ENCODE measurements around the gene RGS3.

The RGS3 gene

GRCh38 chr9:113543982-113544303 lies 80.4 kb downstream of the RGS3 start:
- no peak overlapping the region for H3K9ac ChIP-seq (ENCODE audit: low read length)
- no peaks in the 10 kb centered on the region for H3K9me2 ChIP-seq (replicated peaks; ENCODE audit: insufficient read depth, low read length)
- no peaks in the 10 kb centered on the region for H4K20me1 ChIP-seq (ENCODE audit: insufficient read depth, low read length)
- DNase-seq: no peak
- H3F3A ChIP-seq (ENCODE audit: insufficient read depth, low read length): no peaks in the 10 kb centered on the region
- H3K27ac ChIP-seq (ENCODE audit: low read length): no peak overlapping the region
- H3K79me2 ChIP-seq (ENCODE audit: low read length): no peaks in the 10 kb centered on the region
- no peaks in the 10 kb centered on the region for H3K9me3 ChIP-seq (replicated peaks; ENCODE audit: insufficient read depth, low read length)
- no peak overlapping the region for H3K4me2 ChIP-seq (ENCODE audit: low read depth, low read length)
- TF ChIP-seq CTCF (IDR thresholded peaks at IDR 0.05; ENCODE audit: low read length): no peak
- TF ChIP-seq EZH2phosphoT487 (IDR thresholded peaks at IDR 0.05; ENCODE audit: low read length): no peak
- no peak for TF ChIP-seq EZH2 (optimal IDR thresholded peaks at IDR 0.05; ENCODE audit: low read depth, low read length)
- H3K4me3 ChIP-seq (ENCODE audit: low read length): no peak overlapping the region
- H3K27me3 ChIP-seq (replicated peaks; ENCODE audit: insufficient read depth, low read length): no peaks in the 10 kb centered on the region
- H2AFZ ChIP-seq (ENCODE audit: low read length): no peak overlapping the region
- H3K4me1 ChIP-seq (ENCODE audit: low read length): peaks cover 20% of the 10 kb centered on the region
- no peaks in the 10 kb centered on the region for H3K36me3 ChIP-seq (replicated peaks; ENCODE audit: insufficient read depth, low read length)

- Histone ChIP-seq H3K4me1 (ENCODE audit: low read length) (peaks cover 23% of the 10 kb centered on the region), H3K4me3 (ENCODE audit: low read length) (no peak overlapping the region), H3K36me3 (replicated peaks; ENCODE audit: insufficient read depth, low read length) (no peaks in the 10 kb centered on the region), H3F3A (ENCODE audit: insufficient read depth, low read length) (no peaks in the 10 kb centered on the region; the same call in 1 of the 2 replicates), H3K27ac (ENCODE audit: low read length) (no peak overlapping the region), H3K9me3 (replicated peaks; ENCODE audit: insufficient read depth, low read length) (no peaks in the 10 kb centered on the region), H3K9me2 (replicated peaks; ENCODE audit: insufficient read depth, low read length) (no peaks in the 10 kb centered on the region), H4K20me1 (ENCODE audit: insufficient read depth, low read length) (no peaks in the 10 kb centered on the region), H3K79me2 (ENCODE audit: low read length) (no peaks in the 10 kb centered on the region), H2AFZ (ENCODE audit: low read length) (no peak overlapping the region), H3K4me2 (ENCODE audit: low read depth, low read length) (no peak overlapping the region), H3K9ac (ENCODE audit: low read length) (no peak overlapping the region), H3K27me3 (replicated peaks; ENCODE audit: insufficient read depth, low read length) (no peaks in the 10 kb centered on the region)
- no peak for DNase-seq
- TF ChIP-seq CTCF (IDR thresholded peaks at IDR 0.05; ENCODE audit: low read length) (no peak), EZH2 (optimal IDR thresholded peaks at IDR 0.05; ENCODE audit: low read depth, low read length) (no peak), EZH2phosphoT487 (IDR thresholded peaks at IDR 0.05; ENCODE audit: low read length) (no peak)
These were observed 81.5 kb downstream of the RGS3 start for GRCh38 chr9:113545068-113545467.

- no peaks in the 10 kb centered on the region for H4K20me1 ChIP-seq (ENCODE audit: insufficient read depth, low read length)
- DNase-seq: no peak
- H3F3A ChIP-seq (ENCODE audit: insufficient read depth, low read length): no peaks in the 10 kb centered on the region; the same call in 1 of the 2 replicates
- no peak overlapping the region for H3K4me3 ChIP-seq (ENCODE audit: low read length)
- H3K27ac ChIP-seq (ENCODE audit: low read length): no peak overlapping the region
- H3K4me1 ChIP-seq (ENCODE audit: low read length): peaks cover 23% of the 10 kb centered on the region
- H3K9me2 ChIP-seq (replicated peaks; ENCODE audit: insufficient read depth, low read length): no peaks in the 10 kb centered on the region
- no peaks in the 10 kb centered on the region for H3K79me2 ChIP-seq (ENCODE audit: low read length)
- H3K27me3 ChIP-seq (replicated peaks; ENCODE audit: insufficient read depth, low read length): no peaks in the 10 kb centered on the region
- H3K9ac ChIP-seq (ENCODE audit: low read length): no peak overlapping the region
- H3K9me3 ChIP-seq (replicated peaks; ENCODE audit: insufficient read depth, low read length): no peaks in the 10 kb centered on the region
- no peaks in the 10 kb centered on the region for H3K36me3 ChIP-seq (replicated peaks; ENCODE audit: insufficient read depth, low read length)
- no peak overlapping the region for H2AFZ ChIP-seq (ENCODE audit: low read length)
- no peak overlapping the region for H3K4me2 ChIP-seq (ENCODE audit: low read depth, low read length)
- TF ChIP-seq EZH2phosphoT487 (IDR thresholded peaks at IDR 0.05; ENCODE audit: low read length) (no peak), EZH2 (optimal IDR thresholded peaks at IDR 0.05; ENCODE audit: low read depth, low read length) (no peak), CTCF (IDR thresholded peaks at IDR 0.05; ENCODE audit: low read length) (no peak)
These were observed 83.0 kb downstream of the RGS3 start for GRCh38 chr9:113546566-113546965.

Measured in MM.1S (cell line).